Measurements from ENCODE around the gene CAMK4.
"Not testable (repeated sequence)": the region's sequence is repeated elsewhere in the genome, so short reads cannot be mapped to it uniquely, and the experiment has no call there.

CAMK4 gene

GRCh38 chr5:111257610-111258009 lies 33.4 kb downstream of the CAMK4 start:
- not testable (repeated sequence) for DNase-seq (ENCODE audit: low read depth)

GRCh38 chr5:111259636-111260035 lies 35.5 kb downstream of the CAMK4 start:
- DNase-seq (ENCODE audit: low read depth) = no peak

GRCh38 chr5:111261610-111262009 lies 37.4 kb downstream of the CAMK4 start:
- DNase-seq (ENCODE audit: low read depth) = no peak

GRCh38 chr5:111262153-111262552 lies 38.0 kb downstream of the CAMK4 start:
- no peak for DNase-seq (ENCODE audit: low read depth)

GRCh38 chr5:111262815-111263214 lies 38.6 kb downstream of the CAMK4 start:
- no peak for DNase-seq (ENCODE audit: low read depth)

- no peak for DNase-seq (ENCODE audit: low read depth)
These were observed 42.3 kb downstream of the CAMK4 start for GRCh38 chr5:111266491-111266890.

- DNase-seq (ENCODE audit: low read depth) = no peak
These were observed 44.1 kb downstream of the CAMK4 start for GRCh38 chr5:111268300-111268699.

GRCh38 chr5:111271885-111272284 lies 47.7 kb downstream of the CAMK4 start:
- no peak for DNase-seq (ENCODE audit: low read depth)

GRCh38 chr5:111277061-111277460 lies 52.9 kb downstream of the CAMK4 start:
- DNase-seq (ENCODE audit: low read depth) = no peak

- DNase-seq (ENCODE audit: low read depth) = peak; percentile 79
These were observed 54.8 kb downstream of the CAMK4 start for GRCh38 chr5:111278858-111279504.

- DNase-seq (ENCODE audit: low read depth) = no peak
These were observed 56.2 kb downstream of the CAMK4 start for GRCh38 chr5:111280282-111280951.

GRCh38 chr5:111282798-111283197 lies 58.6 kb downstream of the CAMK4 start:
- DNase-seq (ENCODE audit: low read depth) = no peak

- DNase-seq (ENCODE audit: low read depth) = no peak
These were observed 60.6 kb downstream of the CAMK4 start for GRCh38 chr5:111284825-111285224.

GRCh38 chr5:111294551-111294950 lies 70.4 kb downstream of the CAMK4 start:
- no peak for DNase-seq (ENCODE audit: low read depth)

- DNase-seq (ENCODE audit: low read depth) = no peak
These were observed 71.5 kb downstream of the CAMK4 start for GRCh38 chr5:111295649-111296048.

GRCh38 chr5:111296570-111296969 lies 72.4 kb downstream of the CAMK4 start:
- no peak for DNase-seq (ENCODE audit: low read depth)

GRCh38 chr5:111299067-111299481 lies 74.9 kb downstream of the CAMK4 start:
- DNase-seq (ENCODE audit: low read depth) = no peak

- DNase-seq (ENCODE audit: low read depth) = no peak
These were observed 75.7 kb downstream of the CAMK4 start for GRCh38 chr5:111299831-111300432.

GRCh38 chr5:111301264-111301663 lies 77.1 kb downstream of the CAMK4 start:
- no peak for DNase-seq (ENCODE audit: low read depth)

- DNase-seq (ENCODE audit: low read depth) = not testable (repeated sequence)
These were observed 77.9 kb downstream of the CAMK4 start for GRCh38 chr5:111302043-111302442.

GRCh38 chr5:111308951-111309350 lies 84.8 kb downstream of the CAMK4 start:
- no peak for DNase-seq (ENCODE audit: low read depth)

GRCh38 chr5:111309384-111309783 lies 85.2 kb downstream of the CAMK4 start:
- no peak for DNase-seq (ENCODE audit: low read depth)
